Measurements from ENCODE around the gene BMP2K.

The BMP2K gene

DNA sequence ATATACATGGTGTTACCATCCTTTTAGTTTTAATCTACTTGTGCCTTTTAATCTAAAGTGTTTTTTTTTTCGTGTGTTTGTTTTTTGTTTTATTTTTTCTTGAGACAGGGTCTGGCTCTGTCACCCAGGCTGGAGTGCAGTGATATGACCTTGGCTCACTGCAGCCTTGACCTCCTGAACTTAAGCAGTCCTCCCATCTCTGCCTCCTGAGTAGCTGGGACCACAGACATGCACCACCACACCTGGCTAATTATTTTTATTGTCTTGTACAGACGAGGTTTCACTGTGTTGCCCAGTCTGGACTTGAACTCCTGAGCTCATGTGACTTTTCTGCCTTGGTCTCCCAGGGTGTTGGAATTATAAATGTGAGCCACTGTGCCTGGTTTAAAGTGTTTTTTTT is 33.1 kb downstream of the BMP2K start:
- WGBS, result 100% methylated on average over 1 of the region's 2 CpGs
- H2AFZ ChIP-seq (ENCODE audit: low read depth, low read length), result no peak overlapping the region

GRCh38 chr4:78809928-78810835 is 34.0 kb downstream of the BMP2K start:
- H3K18ac ChIP-seq (ENCODE audit: low read depth in 1 of 2, low read length in 2 of 2), result peak overlapping the region in 1 of 2 experiments; percentile 9
- H3K14ac ChIP-seq (ENCODE audit: low read length in 2 of 2), result no peak overlapping the region
- H3K9ac ChIP-seq (ENCODE audit: low read length), result no peak overlapping the region
- peaks cover 0 to 5% of the 10 kb centered on the region in 2 experiments for H3K36me3 ChIP-seq (ENCODE audit: control insufficient read depth in 1 of 2, insufficient read depth in 2 of 2, low read depth in 1 of 2, low read length in 2 of 2)
- H3K79me1 ChIP-seq (replicated peaks; ENCODE audit: low read length, poor library complexity, severe bottlenecking), result peaks cover 23% of the 10 kb centered on the region
- H2BK5ac ChIP-seq (ENCODE audit: low read depth, low read length, poor library complexity, severe bottlenecking), result no peak overlapping the region
- H2BK12ac ChIP-seq (ENCODE audit: low read length in 2 of 2), result no peak overlapping the region
- H4K91ac ChIP-seq (ENCODE audit: low read length), result no peak overlapping the region
- no peak for DNase-seq
- H3K4ac ChIP-seq (ENCODE audit: low read depth in 1 of 2, low read length in 2 of 2), result no peak overlapping the region
- peaks cover 8% of the 10 kb centered on the region for H3K9me3 ChIP-seq (ENCODE audit: control insufficient read depth, low read length)
- H2AK5ac ChIP-seq (ENCODE audit: low read length, severe bottlenecking), result no peak overlapping the region
- 87% methylated on average over 6 of the region's 7 CpGs for WGBS
- H3K27me3 ChIP-seq (ENCODE audit: control insufficient read depth in 1 of 2, insufficient read depth in 1 of 2, low read length in 2 of 2), result no peaks in the 10 kb centered on the region
- H3K23ac ChIP-seq (ENCODE audit: low read length in 2 of 2), result no peak overlapping the region
- H4K8ac ChIP-seq (ENCODE audit: low read length), result no peak overlapping the region
- no peak overlapping the region for H2BK120ac ChIP-seq (ENCODE audit: low read depth, low read length)
- no peak overlapping the region for H3K4me2 ChIP-seq (ENCODE audit: low read length, poor library complexity, severe bottlenecking)
- no peak overlapping the region for H2AFZ ChIP-seq (ENCODE audit: low read depth, low read length)
- H3K4me1 ChIP-seq (ENCODE audit: control insufficient read depth, insufficient read depth, low read depth, low read length), result peaks cover 3% of the 10 kb centered on the region
- H3K4me3 ChIP-seq (ENCODE audit: insufficient read depth in 1 of 2, low read depth in 1 of 2, low read length in 2 of 2), result no peak overlapping the region
- H2BK15ac ChIP-seq (ENCODE audit: low read depth, poor library complexity, severe bottlenecking), result no peak overlapping the region
- no peak overlapping the region for H3K27ac ChIP-seq (ENCODE audit: low read length, poor library complexity, severe bottlenecking)

More for the DNA sequence above, 33.1 kb downstream of the BMP2K start:
- Histone ChIP-seq H2BK5ac (ENCODE audit: low read depth, low read length, poor library complexity, severe bottlenecking) (no peak overlapping the region), H3K4me3 (ENCODE audit: insufficient read depth in 1 of 2, low read depth in 1 of 2, low read length in 2 of 2) (no peak overlapping the region), H2BK15ac (ENCODE audit: low read depth, poor library complexity, severe bottlenecking) (no peak overlapping the region), H2BK12ac (ENCODE audit: low read length in 2 of 2) (no peak overlapping the region), H4K8ac (ENCODE audit: low read length) (no peak overlapping the region), H3K27me3 (ENCODE audit: control insufficient read depth in 1 of 2, insufficient read depth in 1 of 2, low read length in 2 of 2) (no peaks in the 10 kb centered on the region), H3K18ac (ENCODE audit: low read depth in 1 of 2, low read length in 2 of 2) (no peak overlapping the region), H3K79me1 (replicated peaks; ENCODE audit: low read length, poor library complexity, severe bottlenecking) (peaks cover 23% of the 10 kb centered on the region), H3K36me3 (ENCODE audit: control insufficient read depth in 1 of 2, insufficient read depth in 2 of 2, low read depth in 1 of 2, low read length in 2 of 2) (peaks cover 0 to 5% of the 10 kb centered on the region in 2 experiments), H3K4me1 (ENCODE audit: control insufficient read depth, insufficient read depth, low read depth, low read length) (peaks cover 3% of the 10 kb centered on the region), H3K4ac (ENCODE audit: low read depth in 1 of 2, low read length in 2 of 2) (no peak overlapping the region), H3K4me2 (ENCODE audit: low read length, poor library complexity, severe bottlenecking) (no peak overlapping the region), H3K23ac (ENCODE audit: low read length in 2 of 2) (no peak overlapping the region), H3K27ac (ENCODE audit: low read length, poor library complexity, severe bottlenecking) (no peak overlapping the region), H3K9me3 (ENCODE audit: control insufficient read depth, low read length) (peaks cover 8% of the 10 kb centered on the region), H2AK5ac (ENCODE audit: low read length, severe bottlenecking) (no peak overlapping the region), H3K9ac (ENCODE audit: low read length) (no peak overlapping the region), H3K14ac (ENCODE audit: low read length in 2 of 2) (no peak overlapping the region), H4K91ac (ENCODE audit: low read length) (no peak overlapping the region), H2BK120ac (ENCODE audit: low read depth, low read length) (no peak overlapping the region)
- no peak for DNase-seq

- Histone ChIP-seq H2BK12ac (ENCODE audit: low read length in 2 of 2) (no peak overlapping the region), H3K27ac (ENCODE audit: low read length, poor library complexity, severe bottlenecking) (no peak overlapping the region), H4K8ac (ENCODE audit: low read length) (no peak overlapping the region), H2BK5ac (ENCODE audit: low read depth, low read length, poor library complexity, severe bottlenecking) (no peak overlapping the region), H4K91ac (ENCODE audit: low read length) (no peak overlapping the region), H3K4ac (ENCODE audit: low read depth in 1 of 2, low read length in 2 of 2) (no peak overlapping the region), H3K79me1 (replicated peaks; ENCODE audit: low read length, poor library complexity, severe bottlenecking) (peaks cover 25% of the 10 kb centered on the region), H2AFZ (ENCODE audit: low read depth, low read length) (no peak overlapping the region), H2BK120ac (ENCODE audit: low read depth, low read length) (no peak overlapping the region), H2AK5ac (ENCODE audit: low read length, severe bottlenecking) (no peak overlapping the region), H3K4me2 (ENCODE audit: low read length, poor library complexity, severe bottlenecking) (no peak overlapping the region), H3K9ac (ENCODE audit: low read length) (no peak overlapping the region), H3K14ac (ENCODE audit: low read length in 2 of 2) (no peak overlapping the region), H3K4me1 (ENCODE audit: control insufficient read depth, insufficient read depth, low read depth, low read length) (peaks cover 3% of the 10 kb centered on the region), H3K4me3 (ENCODE audit: insufficient read depth in 1 of 2, low read depth in 1 of 2, low read length in 2 of 2) (no peak overlapping the region), H2BK15ac (ENCODE audit: low read depth, poor library complexity, severe bottlenecking) (no peak overlapping the region), H3K18ac (ENCODE audit: low read depth in 1 of 2, low read length in 2 of 2) (no peak overlapping the region), H3K23ac (ENCODE audit: low read length in 2 of 2) (no peak overlapping the region), H3K9me3 (ENCODE audit: control insufficient read depth, low read length) (peaks cover 8% of the 10 kb centered on the region), H3K36me3 (ENCODE audit: control insufficient read depth in 1 of 2, insufficient read depth in 2 of 2, low read depth in 1 of 2, low read length in 2 of 2) (peaks cover 0 to 5% of the 10 kb centered on the region in 2 experiments), H3K27me3 (ENCODE audit: control insufficient read depth in 1 of 2, insufficient read depth in 1 of 2, low read length in 2 of 2) (no peaks in the 10 kb centered on the region)
- WGBS, result no CpG with 5 or more reads among the region's 2 CpGs
- peak; percentile 10 for DNase-seq
Measured at GRCh38 chr4:78811034-78811433, 34.9 kb downstream of the BMP2K start.

GRCh38 chr4:78818530-78819079 is 42.5 kb downstream of the BMP2K start:
- Histone ChIP-seq H3K79me1 (replicated peaks; ENCODE audit: low read length, poor library complexity, severe bottlenecking) (peaks cover 18% of the 10 kb centered on the region), H2BK5ac (ENCODE audit: low read depth, low read length, poor library complexity, severe bottlenecking) (no peak overlapping the region), H2BK120ac (ENCODE audit: low read depth, low read length) (no peak overlapping the region), H2AK5ac (ENCODE audit: low read length, severe bottlenecking) (no peak overlapping the region), H2AFZ (ENCODE audit: low read depth, low read length) (no peak overlapping the region), H2BK15ac (ENCODE audit: low read depth, poor library complexity, severe bottlenecking) (no peak overlapping the region), H3K27ac (ENCODE audit: low read length, poor library complexity, severe bottlenecking) (no peak overlapping the region), H4K91ac (ENCODE audit: low read length) (no peak overlapping the region), H2BK12ac (ENCODE audit: low read length in 2 of 2) (no peak overlapping the region), H3K4me1 (ENCODE audit: control insufficient read depth, insufficient read depth, low read depth, low read length) (peaks cover 1% of the 10 kb centered on the region), H4K8ac (ENCODE audit: low read length) (no peak overlapping the region), H3K4me3 (ENCODE audit: insufficient read depth in 1 of 2, low read depth in 1 of 2, low read length in 2 of 2) (no peak overlapping the region), H3K4me2 (ENCODE audit: low read length, poor library complexity, severe bottlenecking) (no peak overlapping the region), H3K9me3 (ENCODE audit: control insufficient read depth, low read length) (no peaks in the 10 kb centered on the region), H3K23ac (ENCODE audit: low read length in 2 of 2) (no peak overlapping the region), H3K4ac (ENCODE audit: low read depth in 1 of 2, low read length in 2 of 2) (no peak overlapping the region), H3K14ac (ENCODE audit: low read length in 2 of 2) (no peak overlapping the region), H3K36me3 (ENCODE audit: control insufficient read depth in 1 of 2, insufficient read depth in 2 of 2, low read depth in 1 of 2, low read length in 2 of 2) (peaks cover 0 to 4% of the 10 kb centered on the region in 2 experiments), H3K18ac (ENCODE audit: low read depth in 1 of 2, low read length in 2 of 2) (no peak overlapping the region), H3K9ac (ENCODE audit: low read length) (no peak overlapping the region), H3K27me3 (ENCODE audit: control insufficient read depth in 1 of 2, insufficient read depth in 1 of 2, low read length in 2 of 2) (no peaks in the 10 kb centered on the region)
- DNase-seq, result peak; percentile 53
- WGBS, result 72% methylated on average over 4 of the region's 4 CpGs
